ENCODE data around the gene RAP1A.

GRCh38 chr1:111618081-111618480, 1.5 kb upstream of the RAP1A start:
- TF ChIP-seq CTCF (IDR thresholded peaks at IDR 0.05) (no peak), POLR2AphosphoS5 (IDR thresholded peaks at IDR 0.05) (no peak)
